Omental fat pad (tissue), 4 donors: ENCODE results near the gene CCDC89. TPM values are rescaled to one million over a fixed set of nuclear protein-coding genes. Genes with fewer than 3 reads are reported as not detected.
A peak's percentile ranks its signal among the peaks of the same experiment; 100 is the strongest.

ENCODE experiments used
- ATAC-seq: fragments of 150-250 bp; one replicate; pipeline ENCODE4 v1.9.1; 2016; ENCODE audit warnings: mild to moderate bottlenecking, moderate library complexity; ENCODE audit not compliant: low FRiP score
- DNase-seq: peaks from one replicate; pipeline ENCODE4 v3.0.0-alpha.2; 2019; ENCODE audit warnings: low spot score
- total RNA-seq, 4 donors: library from RNA; depleted of rRNA; stranded (reverse); fragments of >200 nt; gene quantifications; one replicate each; pipeline ENCODE4 v1.1.0, GENCODE V29; 2016
- TF ChIP-seq, protein P1 (sequence below), 3 donors: fragments of 450-650 bp; IDR thresholded peaks; one replicate each; pipeline ENCODE4 v1.5.1; 2016 to 2017; ENCODE audit warnings: antibody characterized with exemption in 3 of 3, mild to moderate bottlenecking in 3 of 3, moderate library complexity in 2 of 3

CCDC89 gene
- total RNA-seq, 4 donors from 2014 or later, result 0.60 to 1.7 (median 1.4) TPM

DNA sequence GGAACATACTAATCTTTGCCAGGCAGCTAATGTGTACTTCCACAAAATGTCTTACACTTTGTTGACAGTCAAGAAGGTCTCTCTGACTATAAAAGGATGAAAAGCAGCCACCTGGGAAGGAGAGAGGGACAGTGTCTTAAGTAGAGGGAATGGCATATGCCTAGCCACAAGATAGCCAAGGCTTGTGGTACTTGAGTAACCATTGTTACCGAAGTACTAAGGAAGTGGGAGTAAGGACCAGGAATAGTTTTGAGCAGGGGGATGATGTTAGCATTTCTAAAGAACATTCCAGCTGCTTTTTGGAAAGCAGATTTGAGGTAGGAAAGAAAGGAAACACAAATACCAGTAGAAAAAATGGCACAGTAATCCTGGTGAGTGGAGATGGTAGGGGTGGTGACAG lies 34.9 kb downstream of the CCDC89 start:
- DNase-seq (no peak), ATAC-seq (no peak)
- TF ChIP-seq, protein P1, sequence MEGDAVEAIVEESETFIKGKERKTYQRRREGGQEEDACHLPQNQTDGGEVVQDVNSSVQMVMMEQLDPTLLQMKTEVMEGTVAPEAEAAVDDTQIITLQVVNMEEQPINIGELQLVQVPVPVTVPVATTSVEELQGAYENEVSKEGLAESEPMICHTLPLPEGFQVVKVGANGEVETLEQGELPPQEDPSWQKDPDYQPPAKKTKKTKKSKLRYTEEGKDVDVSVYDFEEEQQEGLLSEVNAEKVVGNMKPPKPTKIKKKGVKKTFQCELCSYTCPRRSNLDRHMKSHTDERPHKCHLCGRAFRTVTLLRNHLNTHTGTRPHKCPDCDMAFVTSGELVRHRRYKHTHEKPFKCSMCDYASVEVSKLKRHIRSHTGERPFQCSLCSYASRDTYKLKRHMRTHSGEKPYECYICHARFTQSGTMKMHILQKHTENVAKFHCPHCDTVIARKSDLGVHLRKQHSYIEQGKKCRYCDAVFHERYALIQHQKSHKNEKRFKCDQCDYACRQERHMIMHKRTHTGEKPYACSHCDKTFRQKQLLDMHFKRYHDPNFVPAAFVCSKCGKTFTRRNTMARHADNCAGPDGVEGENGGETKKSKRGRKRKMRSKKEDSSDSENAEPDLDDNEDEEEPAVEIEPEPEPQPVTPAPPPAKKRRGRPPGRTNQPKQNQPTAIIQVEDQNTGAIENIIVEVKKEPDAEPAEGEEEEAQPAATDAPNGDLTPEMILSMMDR (IDR thresholded peaks at IDR 0.05), result no peak

- TF ChIP-seq, protein P1 (IDR thresholded peaks at IDR 0.05), result no peak
- peak; percentile 96 for ATAC-seq
- peak; percentile 76 for DNase-seq
Measured at GRCh38 chr11:85647604-85648299, 38.2 kb downstream of the CCDC89 start, which contains the start of gene TMEM126A. Gene TMEM126A, plus strand, starts transcription at chr11:85647967. Its CDS starts 2,289 bp downstream, at chr11:85650256.

DNA sequence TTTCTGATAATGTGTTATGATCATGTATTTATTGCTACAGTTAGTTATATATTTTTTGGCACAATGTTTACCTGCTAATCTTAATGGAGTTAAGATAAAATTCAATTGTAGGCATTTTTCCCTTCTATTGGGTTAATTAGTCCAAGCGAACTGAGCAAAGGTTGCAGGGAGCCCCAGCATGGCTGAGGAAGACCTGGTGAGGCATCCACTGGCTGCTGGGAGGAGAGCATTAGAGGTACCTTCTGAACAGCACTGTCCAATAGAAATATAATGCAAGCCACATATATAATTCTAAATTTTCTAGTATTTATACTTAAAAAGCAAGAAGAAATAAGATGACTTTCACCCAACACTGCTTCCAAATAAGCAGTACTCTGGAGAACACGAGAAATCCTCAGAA lies 38.9 kb downstream of the CCDC89 start:
- TF ChIP-seq, protein P1 (IDR thresholded peaks at IDR 0.05), result no peak
- DNase-seq (no peak), ATAC-seq (no peak)

DNA sequence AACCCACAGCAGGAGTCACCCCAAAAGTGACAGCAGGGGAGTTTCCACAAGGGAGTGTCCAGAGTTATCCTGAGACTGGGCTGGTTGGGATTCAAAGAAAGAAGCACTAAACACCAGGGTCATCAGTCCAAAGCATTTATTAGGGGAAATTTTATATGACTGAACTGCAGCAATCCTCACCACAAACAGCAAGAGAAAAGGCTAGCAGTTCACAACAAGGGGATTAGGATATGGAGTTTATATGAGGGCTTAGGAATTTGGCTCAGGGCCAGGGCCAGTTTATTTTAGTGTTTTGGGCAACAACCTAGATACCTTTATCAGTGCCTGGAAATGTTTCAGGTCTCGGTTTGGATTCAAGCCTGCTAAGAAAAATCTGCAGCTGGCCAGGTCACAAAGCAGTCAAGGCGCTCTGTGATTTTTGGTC lies 42.8 kb downstream of the CCDC89 start:
- DNase-seq, result no peak
- no peak for ATAC-seq
- TF ChIP-seq, protein P1 (IDR thresholded peaks at IDR 0.05), result no peak

GRCh38 chr11:85634747-85635146 lies 51.2 kb downstream of the CCDC89 start:
- ATAC-seq, result no peak
- TF ChIP-seq, protein P1 (IDR thresholded peaks at IDR 0.05), result no peak
- no peak for DNase-seq

Other genes starting within 250 kb of the CCDC89 start
- gene DLG2, start 58.9 kb downstream of the CCDC89 start, total RNA-seq, result 10 to 100 TPM in 2 of 4 donors, 1 to 10 TPM in 2; 4.8 to 13.2 (median 8.1) TPM
- gene TMEM126B, start 57.6 kb downstream of the CCDC89 start, total RNA-seq, result 10 to 100 TPM; 37.3 to 70.1 (median 54.7) TPM
- 10 to 100 TPM; 14.3 to 40.6 (median 29.1) TPM for gene TMEM126A, start 38.2 kb downstream of the CCDC89 start, total RNA-seq
- gene CREBZF, start 21.1 kb downstream of the CCDC89 start, total RNA-seq, result 10 to 100 TPM; 39.0 to 81.0 (median 48.0) TPM
- 10 to 100 TPM; 14.3 to 33.9 (median 17.8) TPM for gene SYTL2, start 124.9 kb upstream of the CCDC89 start, total RNA-seq
- 1 to 10 TPM in 1 of 4 donors, not detected in 3; 3.2 TPM for gene CCDC83, start 169.2 kb upstream of the CCDC89 start, total RNA-seq